Parathyroid adenoma (tissue), 2 donors: ENCODE results near the gene BCL10.
"Not testable (repeated sequence)": the region's sequence is repeated elsewhere in the genome, so short reads cannot be mapped to it uniquely, and the experiment has no call there.

Source experiments
- H2AFZ ChIP-seq: fragments of 300-600 bp; sonication (generic); one replicate; pipeline ENCODE4 v1.7.0; 2017; ENCODE audit warnings: antibody characterized with exemption, mild to moderate bottlenecking
- H3K27ac ChIP-seq: fragments of 300-600 bp; sonication (generic); one replicate; pipeline ENCODE4 v1.7.0; 2017
- H3K27me3 ChIP-seq: fragments of 300-600 bp; sonication (generic); one replicate; pipeline ENCODE4 v1.7.0; 2017; ENCODE audit warnings: low read length; ENCODE audit not compliant: control insufficient read depth, insufficient read depth
- H3K36me3 ChIP-seq: fragments of 300-600 bp; sonication (generic); one replicate; pipeline ENCODE4 v1.7.0; 2017; ENCODE audit warnings: low read length; ENCODE audit not compliant: control insufficient read depth, insufficient read depth
- H3K4me1 ChIP-seq: fragments of 300-600 bp; sonication (generic); one replicate; pipeline ENCODE4 v1.7.0; 2017; ENCODE audit warnings: control low read depth
- H3K4me2 ChIP-seq: fragments of 300-600 bp; sonication (generic); one replicate; pipeline ENCODE4 v1.7.0; 2017; ENCODE audit warnings: low read length
- H3K4me3 ChIP-seq: fragments of 300-600 bp; sonication (generic); one replicate; pipeline ENCODE4 v1.7.0; 2017; ENCODE audit warnings: low read depth, low read length
- H3K79me2 ChIP-seq: fragments of 300-600 bp; sonication (generic); one replicate; pipeline ENCODE4 v1.7.0; 2017; ENCODE audit warnings: control low read depth
- H3K9ac ChIP-seq: fragments of 300-600 bp; sonication (generic); one replicate; pipeline ENCODE4 v1.7.0; 2017; ENCODE audit warnings: mild to moderate bottlenecking
- H3K9me3 ChIP-seq: fragments of 300-600 bp; sonication (generic); one replicate; pipeline ENCODE4 v1.7.0; 2017; ENCODE audit warnings: low read length; ENCODE audit not compliant: control insufficient read depth
- TF ChIP-seq, protein P1 (sequence below): fragments of 300-600 bp; sonication (generic); IDR thresholded peaks from one replicate; pipeline ENCODE4 v1.7.0; 2017; ENCODE audit warnings: antibody characterized with exemption, mild to moderate bottlenecking
- donor health status: primary hyperparathyroidism.

BCL10 gene

GRCh38 chr1:85259118-85259911 lies 17.1 kb downstream of the BCL10 start, which contains the start of gene C1orf52:
TSS of gene C1orf52 (minus strand) at chr1:85259662. CDS start at chr1:85259633, 29 bp downstream.
- H3K36me3 ChIP-seq: no peaks in the 10 kb centered on the region
- H3K9me3 ChIP-seq: no peaks in the 10 kb centered on the region
- H3K4me1 ChIP-seq: no peaks in the 10 kb centered on the region
- peak within 1 kb of the TSS; percentile 84 for H3K4me2 ChIP-seq
- H3K27ac ChIP-seq: peak within 1 kb of the TSS; percentile 72
- peak within 1 kb of the TSS; percentile 86 for H3K4me3 ChIP-seq
- H3K79me2 ChIP-seq: peaks cover 2% of the 10 kb centered on the region
- H3K27me3 ChIP-seq: no peaks in the 10 kb centered on the region
- TF ChIP-seq, protein P1, sequence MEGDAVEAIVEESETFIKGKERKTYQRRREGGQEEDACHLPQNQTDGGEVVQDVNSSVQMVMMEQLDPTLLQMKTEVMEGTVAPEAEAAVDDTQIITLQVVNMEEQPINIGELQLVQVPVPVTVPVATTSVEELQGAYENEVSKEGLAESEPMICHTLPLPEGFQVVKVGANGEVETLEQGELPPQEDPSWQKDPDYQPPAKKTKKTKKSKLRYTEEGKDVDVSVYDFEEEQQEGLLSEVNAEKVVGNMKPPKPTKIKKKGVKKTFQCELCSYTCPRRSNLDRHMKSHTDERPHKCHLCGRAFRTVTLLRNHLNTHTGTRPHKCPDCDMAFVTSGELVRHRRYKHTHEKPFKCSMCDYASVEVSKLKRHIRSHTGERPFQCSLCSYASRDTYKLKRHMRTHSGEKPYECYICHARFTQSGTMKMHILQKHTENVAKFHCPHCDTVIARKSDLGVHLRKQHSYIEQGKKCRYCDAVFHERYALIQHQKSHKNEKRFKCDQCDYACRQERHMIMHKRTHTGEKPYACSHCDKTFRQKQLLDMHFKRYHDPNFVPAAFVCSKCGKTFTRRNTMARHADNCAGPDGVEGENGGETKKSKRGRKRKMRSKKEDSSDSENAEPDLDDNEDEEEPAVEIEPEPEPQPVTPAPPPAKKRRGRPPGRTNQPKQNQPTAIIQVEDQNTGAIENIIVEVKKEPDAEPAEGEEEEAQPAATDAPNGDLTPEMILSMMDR: peak; percentile 98
- H2AFZ ChIP-seq: peak within 1 kb of the TSS; percentile 86
- peak within 1 kb of the TSS; percentile 46 for H3K9ac ChIP-seq

- Histone ChIP-seq H2AFZ (peak overlapping the region; percentile 86), H3K9ac (no peak overlapping the region), H3K4me1 (no peaks in the 10 kb centered on the region), H3K4me2 (peak overlapping the region; percentile 84), H3K27ac (no peak overlapping the region), H3K27me3 (no peaks in the 10 kb centered on the region), H3K36me3 (no peaks in the 10 kb centered on the region), H3K9me3 (no peaks in the 10 kb centered on the region), H3K79me2 (peaks cover 2% of the 10 kb centered on the region), H3K4me3 (peak overlapping the region; percentile 86)
- TF ChIP-seq, protein P1: no peak
Measured at GRCh38 chr1:85258536-85259117, 17.8 kb downstream of the BCL10 start.

- not testable (repeated sequence) for H2AFZ ChIP-seq, H3K36me3 ChIP-seq
Measured at GRCh38 chr1:85249042-85249441, 27.4 kb downstream of the BCL10 start.

GRCh38 chr1:85245891-85246290 lies 30.5 kb downstream of the BCL10 start:
- Histone ChIP-seq H3K4me3 (no peak overlapping the region), H3K79me2 (no peaks in the 10 kb centered on the region), H3K4me2 (no peak overlapping the region), H3K27me3 (no peaks in the 10 kb centered on the region), H3K4me1 (no peaks in the 10 kb centered on the region), H2AFZ (no peak overlapping the region), H3K9ac (no peak overlapping the region), H3K36me3 (no peaks in the 10 kb centered on the region), H3K9me3 (no peaks in the 10 kb centered on the region), H3K27ac (no peak overlapping the region)
- TF ChIP-seq, protein P1: no peak

More at GRCh38 chr1:85249042-85249441, 27.4 kb downstream of the BCL10 start:
- H3K9ac ChIP-seq, H3K4me3 ChIP-seq, H3K27ac ChIP-seq, H3K4me1 ChIP-seq, H3K79me2 ChIP-seq, H3K9me3 ChIP-seq, H3K27me3 ChIP-seq, H3K4me2 ChIP-seq: not testable (repeated sequence)

DNA sequence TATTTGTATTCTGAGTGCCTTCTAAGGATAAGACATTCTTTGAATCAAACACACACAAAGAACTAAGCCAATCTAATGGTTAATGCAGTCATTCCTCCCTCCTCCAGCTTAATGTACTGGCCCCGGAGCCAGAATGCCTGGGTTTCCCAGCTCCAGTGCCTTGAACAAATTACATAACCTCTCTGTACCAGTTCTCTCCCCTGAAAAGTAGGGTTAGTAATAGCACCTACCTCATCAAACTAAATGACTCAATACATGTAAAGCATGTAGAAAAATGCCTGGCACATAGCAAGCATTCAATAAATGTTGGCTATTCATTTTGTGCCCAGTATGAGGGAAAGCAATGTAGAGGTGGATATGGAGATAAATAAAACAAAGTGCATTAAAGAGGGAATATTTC lies 31.0 kb downstream of the BCL10 start:
- no peaks in the 10 kb centered on the region for H3K4me1 ChIP-seq
- no peak overlapping the region for H3K4me2 ChIP-seq
- no peak overlapping the region for H3K9ac ChIP-seq
- TF ChIP-seq, protein P1: no peak
- H3K27ac ChIP-seq: no peak overlapping the region
- no peak overlapping the region for H2AFZ ChIP-seq
- H3K36me3 ChIP-seq: no peaks in the 10 kb centered on the region
- H3K4me3 ChIP-seq: no peak overlapping the region
- no peaks in the 10 kb centered on the region for H3K79me2 ChIP-seq
- no peaks in the 10 kb centered on the region for H3K27me3 ChIP-seq
- no peaks in the 10 kb centered on the region for H3K9me3 ChIP-seq
